ENCODE results near the gene C1orf159.

GRCh38 chr1:1069056-1069710, 46.7 kb downstream of the C1orf159 start:
- TF ChIP-seq CTCF (IDR thresholded peaks at IDR 0.05; ENCODE audit: low read depth, low read length): no peak
- no peak for TF ChIP-seq EZH2phosphoT487 (IDR thresholded peaks at IDR 0.05; ENCODE audit: low read depth)
